MM.1S (cell line): ENCODE data around the gene TRIM63.

Source experiments
- DNase-seq: peaks from one replicate; pipeline ENCODE4 v3.0.0-alpha.2; 2015
- H2AFZ ChIP-seq: fragments of 300-600 bp; sonication (generic); 2 replicates; pipeline ENCODE4 v1.6.0; 2016; ENCODE audit warnings: antibody characterized with exemption, low read length
- H3F3A ChIP-seq: fragments of 300-600 bp; sonication (generic); 2 replicates; pipeline ENCODE4 v1.6.1; 2016; ENCODE audit warnings: mild to moderate bottlenecking, antibody characterized with exemption, low read length, moderate library complexity, mixed read lengths; ENCODE audit not compliant: insufficient read depth
- H3K27ac ChIP-seq: fragments of 300-600 bp; sonication (generic); 2 replicates; pipeline ENCODE4 v1.5.1; 2016; ENCODE audit warnings: mild to moderate bottlenecking, low read length
- H3K27me3 ChIP-seq: fragments of 300-600 bp; sonication (generic); replicated peaks from 2 replicates; pipeline ENCODE4 v1.6.0; 2016; ENCODE audit warnings: low read length; ENCODE audit not compliant: insufficient read depth
- H3K36me3 ChIP-seq: fragments of 300-600 bp; sonication (generic); replicated peaks from 2 replicates; pipeline ENCODE4 v1.6.1; 2016; ENCODE audit warnings: mild to moderate bottlenecking, low read length, mixed read lengths; ENCODE audit not compliant: insufficient read depth
- H3K4me1 ChIP-seq: fragments of 300-600 bp; sonication (generic); 2 replicates; pipeline ENCODE4 v1.6.1; 2016; ENCODE audit warnings: low read length, mixed read lengths
- H3K4me2 ChIP-seq: fragments of 300-600 bp; sonication (generic); 2 replicates; pipeline ENCODE4 v1.6.0; 2016; ENCODE audit warnings: low read depth, low read length
- H3K4me3 ChIP-seq: fragments of 300-600 bp; sonication (generic); 2 replicates; pipeline ENCODE4 v1.5.1; 2016; ENCODE audit warnings: low read length, mixed read lengths
- H3K79me2 ChIP-seq: fragments of 300-600 bp; sonication (generic); 2 replicates; pipeline ENCODE4 v1.6.1; 2016; ENCODE audit warnings: mixed run types, low read length, mixed read lengths
- H3K9ac ChIP-seq: fragments of 300-600 bp; sonication (generic); 2 replicates; pipeline ENCODE4 v1.6.1; 2016; ENCODE audit warnings: low read length, mixed read lengths
- H3K9me2 ChIP-seq: fragments of 300-600 bp; sonication (generic); replicated peaks from 2 replicates; pipeline ENCODE4 v1.6.1; 2016; ENCODE audit warnings: mild to moderate bottlenecking, low read length, mixed read lengths; ENCODE audit not compliant: insufficient read depth
- H3K9me3 ChIP-seq: fragments of 300-600 bp; sonication (generic); replicated peaks from 2 replicates; pipeline ENCODE4 v1.6.1; 2016; ENCODE audit warnings: mild to moderate bottlenecking, low read length, mixed read lengths; ENCODE audit not compliant: insufficient read depth
- H4K20me1 ChIP-seq: fragments of 300-600 bp; sonication (generic); 2 replicates; pipeline ENCODE4 v1.6.1; 2016; ENCODE audit warnings: mild to moderate bottlenecking, low read length, moderate library complexity, mixed read lengths; ENCODE audit not compliant: insufficient read depth
- EZH2 ChIP-seq: fragments of 300-600 bp; sonication (generic); optimal IDR thresholded peaks from 2 replicates; pipeline ENCODE3; 2017; ENCODE audit warnings: low read depth, mild to moderate bottlenecking, antibody characterized with exemption, low read length, mixed read lengths
- EZH2phosphoT487 ChIP-seq: fragments of 300-600 bp; sonication (generic); IDR thresholded peaks from 2 replicates; pipeline ENCODE4 v1.6.1; 2018; ENCODE audit warnings: antibody characterized with exemption, low read length
- TF ChIP-seq, protein P1 (sequence below): fragments of 300-600 bp; sonication (generic); IDR thresholded peaks from 2 replicates; pipeline ENCODE4 v1.5.1; 2016; ENCODE audit warnings: antibody characterized with exemption, low read length, mixed read lengths

The TRIM63 gene

DNA sequence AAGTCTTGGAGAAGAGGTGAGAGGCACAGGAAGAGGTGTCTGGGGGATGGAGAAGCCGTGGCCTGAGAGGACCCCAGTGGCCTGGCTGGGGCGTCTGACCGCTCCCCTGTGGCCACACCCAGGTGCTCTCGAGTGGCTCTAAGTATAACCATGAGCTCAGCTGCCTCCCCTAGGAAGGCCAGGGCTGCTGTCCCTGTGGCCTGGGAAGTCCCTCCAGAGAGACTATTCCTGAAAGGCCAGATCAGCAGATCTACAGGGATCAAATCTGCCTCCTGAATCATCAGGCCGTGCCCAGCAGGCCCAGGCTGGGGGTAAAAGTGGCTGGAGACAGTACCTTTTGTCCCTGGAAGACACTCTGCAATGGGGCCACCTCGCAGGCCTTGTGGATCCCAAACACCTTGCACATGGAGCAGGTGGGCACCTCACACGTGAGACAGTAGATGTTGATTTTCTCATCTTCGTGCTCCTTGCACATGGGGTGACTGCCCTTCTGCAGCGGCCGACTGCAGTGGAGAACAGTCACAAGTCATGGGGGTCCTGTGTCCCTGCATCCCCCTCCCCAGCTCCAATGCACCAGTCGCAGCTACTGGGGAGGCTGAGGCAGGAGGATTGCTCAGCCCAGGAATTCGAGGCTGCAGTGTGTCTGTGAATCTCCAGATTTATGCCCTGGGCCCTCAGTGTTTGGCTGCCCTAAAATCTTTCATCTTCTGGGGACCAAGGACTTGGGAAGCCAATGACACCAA, 6.4 kb downstream of the TRIM63 start:
- TF ChIP-seq, protein P1, sequence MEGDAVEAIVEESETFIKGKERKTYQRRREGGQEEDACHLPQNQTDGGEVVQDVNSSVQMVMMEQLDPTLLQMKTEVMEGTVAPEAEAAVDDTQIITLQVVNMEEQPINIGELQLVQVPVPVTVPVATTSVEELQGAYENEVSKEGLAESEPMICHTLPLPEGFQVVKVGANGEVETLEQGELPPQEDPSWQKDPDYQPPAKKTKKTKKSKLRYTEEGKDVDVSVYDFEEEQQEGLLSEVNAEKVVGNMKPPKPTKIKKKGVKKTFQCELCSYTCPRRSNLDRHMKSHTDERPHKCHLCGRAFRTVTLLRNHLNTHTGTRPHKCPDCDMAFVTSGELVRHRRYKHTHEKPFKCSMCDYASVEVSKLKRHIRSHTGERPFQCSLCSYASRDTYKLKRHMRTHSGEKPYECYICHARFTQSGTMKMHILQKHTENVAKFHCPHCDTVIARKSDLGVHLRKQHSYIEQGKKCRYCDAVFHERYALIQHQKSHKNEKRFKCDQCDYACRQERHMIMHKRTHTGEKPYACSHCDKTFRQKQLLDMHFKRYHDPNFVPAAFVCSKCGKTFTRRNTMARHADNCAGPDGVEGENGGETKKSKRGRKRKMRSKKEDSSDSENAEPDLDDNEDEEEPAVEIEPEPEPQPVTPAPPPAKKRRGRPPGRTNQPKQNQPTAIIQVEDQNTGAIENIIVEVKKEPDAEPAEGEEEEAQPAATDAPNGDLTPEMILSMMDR, result no peak
- TF ChIP-seq EZH2phosphoT487, result no peak
- TF ChIP-seq EZH2, result no peak
- DNase-seq, result no peak
- Histone ChIP-seq H2AFZ (no peak overlapping the region), H3K9me3 (no peaks in the 10 kb centered on the region), H3K9ac (no peak overlapping the region), H3K27me3 (peaks cover 3% of the 10 kb centered on the region; the same call in 1 of the 2 replicates), H4K20me1 (no peaks in the 10 kb centered on the region), H3K27ac (no peak overlapping the region), H3K9me2 (no peaks in the 10 kb centered on the region), H3F3A (no peaks in the 10 kb centered on the region), H3K4me1 (0 out of 2 replicates have a peak, but pooled peaks cover 3% of the 10 kb centered on the region), H3K79me2 (no peaks in the 10 kb centered on the region), H3K36me3 (no peaks in the 10 kb centered on the region), H3K4me3 (no peak overlapping the region), H3K4me2 (no peak overlapping the region)

DNA sequence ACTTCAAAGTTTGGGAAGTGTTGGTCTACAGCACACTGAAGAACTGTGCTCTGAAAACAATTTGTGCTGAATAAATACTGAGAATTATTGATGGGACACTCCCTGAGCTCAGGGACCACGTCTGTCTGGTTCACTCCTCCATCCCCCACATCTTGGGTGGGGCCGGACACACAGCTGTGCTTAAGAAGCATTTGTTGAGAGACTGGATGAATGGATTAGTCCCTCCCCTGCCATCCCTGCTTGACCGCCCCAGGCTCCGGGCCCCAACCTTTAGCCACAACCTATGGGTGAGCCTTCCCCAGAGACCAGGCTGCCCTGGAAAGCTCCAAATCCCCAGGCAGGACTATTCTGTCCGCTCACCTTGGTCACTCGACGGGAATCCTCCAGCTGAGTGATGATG, 7.5 kb downstream of the TRIM63 start:
- Histone ChIP-seq H3K79me2 (no peaks in the 10 kb centered on the region), H3K9me2 (no peaks in the 10 kb centered on the region), H3K9ac (no peak overlapping the region), H3K9me3 (no peaks in the 10 kb centered on the region), H3F3A (no peaks in the 10 kb centered on the region), H3K27ac (no peak overlapping the region), H3K27me3 (peaks cover 6% of the 10 kb centered on the region; the same call in 1 of the 2 replicates), H3K4me3 (no peak overlapping the region), H3K36me3 (no peaks in the 10 kb centered on the region), H3K4me1 (0 out of 2 replicates have a peak, but pooled peaks cover 3% of the 10 kb centered on the region), H2AFZ (no peak overlapping the region), H4K20me1 (no peaks in the 10 kb centered on the region), H3K4me2 (no peak overlapping the region)
- TF ChIP-seq EZH2 (no peak), EZH2phosphoT487 (no peak)
- TF ChIP-seq, protein P1, result no peak
- no peak for DNase-seq

DNA sequence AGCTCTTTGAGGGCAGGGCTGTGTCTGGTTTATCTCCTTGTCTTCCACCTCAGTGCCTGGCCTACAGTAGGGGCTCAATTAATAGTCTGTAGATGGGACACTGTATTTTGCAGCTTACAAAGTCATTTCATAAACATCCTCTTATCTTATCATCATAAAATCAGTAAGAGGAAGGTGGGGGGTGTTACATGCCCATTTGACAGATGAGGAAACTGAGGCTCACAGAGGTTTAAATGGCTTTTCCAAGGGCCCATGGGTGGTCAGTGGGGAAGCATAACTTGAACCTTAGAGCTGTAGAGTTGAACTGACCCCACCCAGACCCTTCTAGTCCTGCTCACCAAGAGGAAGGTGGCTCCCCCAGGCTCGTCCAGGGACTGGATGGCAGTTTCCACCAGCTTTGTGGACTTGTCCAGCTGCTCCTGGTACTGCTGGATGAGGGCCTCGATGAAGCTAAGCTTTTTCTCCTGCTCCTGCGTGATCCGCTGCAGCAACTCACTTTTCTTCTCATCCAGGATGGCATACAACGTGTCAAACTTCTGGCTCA, 9.3 kb downstream of the TRIM63 start:
- H3K36me3 ChIP-seq, result no peaks in the 10 kb centered on the region
- H3K4me2 ChIP-seq, result no peak overlapping the region
- H3F3A ChIP-seq, result no peaks in the 10 kb centered on the region
- no peak overlapping the region for H3K9ac ChIP-seq
- no peaks in the 10 kb centered on the region for H3K9me3 ChIP-seq
- H2AFZ ChIP-seq, result no peak overlapping the region
- TF ChIP-seq EZH2phosphoT487 (no peak), EZH2 (no peak)
- TF ChIP-seq, protein P1, result no peak
- no peak for DNase-seq
- no peaks in the 10 kb centered on the region for H4K20me1 ChIP-seq
- H3K4me3 ChIP-seq, result no peak overlapping the region
- 0 out of 2 replicates have a peak, but pooled peaks cover 3% of the 10 kb centered on the region for H3K4me1 ChIP-seq
- no peaks in the 10 kb centered on the region for H3K9me2 ChIP-seq
- peaks cover 7% of the 10 kb centered on the region; the same call in 1 of the 2 replicates for H3K27me3 ChIP-seq
- H3K27ac ChIP-seq, result no peak overlapping the region
- no peaks in the 10 kb centered on the region for H3K79me2 ChIP-seq
